IPS-NIHi7 (cell line): ENCODE measurements around the gene GDF7.
A peak's percentile ranks its signal among the peaks of the same experiment; 100 is the strongest.

Experiments used
- DNase-seq: peaks from one replicate; pipeline ENCODE4 v3.0.0; 2012; ENCODE audit warnings: mixed read lengths; ENCODE audit errors: extremely low spot score

GDF7 gene

DNA sequence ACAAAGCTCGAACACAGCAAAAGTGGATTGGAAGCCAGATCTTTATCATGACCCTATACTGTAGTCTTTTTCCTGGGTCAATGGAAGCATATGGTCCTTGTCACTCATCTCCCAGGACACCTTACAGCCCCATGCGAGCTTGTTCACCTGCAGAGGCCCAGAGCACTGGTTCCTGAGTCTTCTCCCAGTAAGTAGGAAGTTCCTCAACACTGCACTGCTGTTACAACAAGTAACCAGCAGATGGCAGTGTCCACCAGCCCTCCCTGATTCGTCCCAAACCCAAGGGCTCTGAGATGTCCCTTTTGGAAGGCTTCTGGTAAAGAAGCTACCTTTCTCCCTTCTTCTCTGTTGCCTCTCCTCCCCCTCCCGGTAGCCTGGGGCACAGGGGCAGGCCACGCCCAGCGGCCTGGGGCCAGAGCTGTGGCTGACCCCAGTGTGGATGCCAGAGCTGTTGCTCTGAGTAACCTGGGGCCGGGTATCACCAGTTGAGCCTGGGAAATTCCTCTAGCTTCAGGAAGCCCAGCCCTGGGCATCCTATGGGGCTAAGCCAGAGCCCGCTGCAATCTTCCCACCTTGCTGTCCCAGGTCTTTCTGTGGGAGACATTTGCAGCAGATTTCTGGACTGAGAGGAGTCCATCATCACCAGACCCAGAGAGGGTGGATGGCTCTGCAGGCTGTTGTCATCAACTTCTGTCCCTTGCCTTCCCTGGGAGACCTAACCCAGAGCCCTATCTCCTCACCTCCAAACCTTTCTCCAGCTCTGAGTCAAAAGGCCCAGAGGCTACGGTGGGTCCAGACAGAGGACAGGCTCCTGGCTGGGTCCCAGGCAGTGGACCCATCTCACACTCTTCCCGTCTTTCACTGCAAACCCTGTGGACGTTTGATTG is 5.3 kb upstream of the GDF7 start:
- peak; percentile 76 for DNase-seq

DNA sequence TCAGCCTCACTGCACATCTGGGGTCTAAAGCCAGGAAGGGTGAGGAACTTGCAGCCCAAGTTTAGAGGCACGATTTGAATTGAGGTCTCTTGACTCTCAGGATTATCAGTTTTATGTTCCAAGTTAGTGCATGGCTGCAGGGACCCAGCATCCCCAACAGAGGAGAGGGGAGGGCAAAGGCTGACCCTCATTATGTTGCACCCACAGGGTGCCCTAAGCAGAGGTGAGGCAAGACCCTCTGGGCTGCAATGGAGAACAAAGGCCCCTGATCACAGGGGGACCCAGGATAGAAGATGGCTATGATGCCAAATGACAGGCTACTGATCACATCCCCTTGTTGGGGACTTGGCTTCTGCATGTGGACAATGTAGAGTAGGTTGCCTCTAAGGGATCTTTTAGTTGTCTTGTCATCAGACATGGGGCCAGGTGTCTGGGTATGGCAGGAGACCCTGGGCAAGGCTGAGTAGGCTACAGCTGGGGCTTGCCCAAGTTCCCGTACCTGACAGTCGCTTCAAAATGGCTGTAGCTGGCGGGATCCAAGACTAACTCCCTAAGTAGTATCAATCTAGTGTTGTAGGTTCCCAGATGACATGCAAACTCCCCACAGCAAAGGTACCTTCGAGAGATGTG is 4.5 kb upstream of the GDF7 start:
- DNase-seq = no peak

DNA sequence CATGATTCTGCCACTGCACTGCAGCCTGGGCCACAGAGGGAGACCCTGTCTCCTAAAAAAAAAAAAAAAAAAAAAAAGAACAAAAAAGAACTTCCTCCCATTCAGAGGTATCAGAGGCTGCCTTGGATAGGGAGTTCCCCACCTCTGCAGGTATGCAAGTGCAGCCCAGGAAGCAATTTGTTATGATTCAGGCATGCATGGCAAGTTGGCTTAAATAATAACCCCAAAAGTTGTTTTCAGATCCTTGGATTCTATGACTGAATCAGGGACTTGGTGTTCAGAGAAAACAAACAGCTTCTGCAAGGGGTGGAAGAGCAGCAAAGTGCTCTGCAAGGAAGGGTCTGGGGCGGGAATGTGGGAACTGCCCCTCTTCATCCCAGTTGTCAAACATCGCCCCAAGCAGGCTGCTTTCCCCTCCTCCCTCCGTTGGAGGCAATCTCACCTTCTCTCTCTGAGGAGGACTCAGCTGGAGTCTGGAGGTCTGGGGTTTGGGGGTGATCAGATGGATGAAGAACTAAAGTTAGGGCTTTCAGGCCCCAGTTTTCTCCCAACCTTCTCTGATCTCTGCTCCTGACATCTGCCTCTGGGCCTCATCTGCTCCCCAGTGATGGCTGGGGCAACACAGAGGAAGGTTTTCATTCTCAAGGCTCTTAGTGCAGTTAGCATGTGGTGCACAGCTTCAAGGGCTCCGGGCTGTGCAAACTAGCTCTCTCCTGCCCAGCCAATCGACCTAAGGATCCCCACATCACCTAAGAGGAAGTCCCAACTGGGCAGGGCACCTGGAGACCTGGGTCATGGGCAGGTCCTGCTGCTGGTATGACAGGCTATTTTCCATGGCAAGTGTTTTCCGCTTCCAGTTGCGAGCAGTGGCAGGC is 3.5 kb upstream of the GDF7 start:
- no peak for DNase-seq

DNA sequence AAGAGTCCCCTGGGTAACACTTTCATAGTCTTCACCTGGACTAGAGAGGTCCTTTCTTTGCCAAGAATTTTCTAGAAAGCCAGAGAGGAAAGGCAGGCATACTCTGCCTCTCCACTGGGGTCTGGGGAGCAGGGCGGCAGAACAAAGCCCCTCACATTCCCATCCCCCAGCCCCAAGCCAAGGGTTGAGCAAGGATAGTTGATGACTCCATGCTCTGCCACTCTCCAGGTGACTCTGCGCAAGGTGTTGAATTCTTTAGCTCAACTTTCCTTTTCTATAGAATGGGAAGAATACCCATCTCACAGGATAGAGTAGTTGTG is 2.9 kb upstream of the GDF7 start:
- DNase-seq = no peak

DNA sequence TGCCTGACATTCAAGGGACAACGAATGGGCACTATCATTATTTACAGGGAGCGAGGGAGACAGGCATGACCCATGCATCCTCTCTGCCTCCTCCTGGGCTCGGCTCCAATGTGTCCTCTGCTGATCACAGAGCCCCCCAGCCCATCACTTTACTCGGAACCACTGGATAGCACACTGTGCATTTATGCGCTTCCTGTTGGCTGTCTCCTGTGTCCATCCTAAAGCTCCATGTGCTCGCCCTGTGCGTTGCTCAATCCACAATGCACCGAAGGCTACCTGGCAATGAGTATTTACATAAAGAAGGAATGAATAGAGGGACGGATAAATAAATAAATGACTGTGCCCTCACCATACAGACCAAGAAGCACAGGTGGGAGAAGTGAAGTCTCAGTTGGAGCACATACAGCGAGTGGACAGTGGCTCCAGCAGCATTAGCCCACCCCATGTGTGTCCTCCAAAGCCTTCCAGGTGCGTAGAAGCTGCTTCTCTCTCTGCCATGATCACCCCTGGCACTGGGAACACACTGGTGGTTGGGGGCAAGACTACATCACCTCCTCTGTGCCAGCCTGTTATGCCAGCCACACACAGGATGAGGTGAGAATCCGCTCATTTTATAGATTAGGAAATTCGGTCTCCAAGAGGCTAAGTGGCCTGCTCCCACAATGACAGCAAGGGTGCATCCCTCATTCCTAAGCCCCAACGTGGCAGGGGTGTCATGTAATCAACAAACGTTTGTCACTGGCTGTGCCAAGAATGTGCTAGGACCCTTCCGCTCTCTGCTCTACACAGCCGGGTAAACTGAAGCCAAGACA is 2.3 kb upstream of the GDF7 start:
- no peak for DNase-seq

DNA sequence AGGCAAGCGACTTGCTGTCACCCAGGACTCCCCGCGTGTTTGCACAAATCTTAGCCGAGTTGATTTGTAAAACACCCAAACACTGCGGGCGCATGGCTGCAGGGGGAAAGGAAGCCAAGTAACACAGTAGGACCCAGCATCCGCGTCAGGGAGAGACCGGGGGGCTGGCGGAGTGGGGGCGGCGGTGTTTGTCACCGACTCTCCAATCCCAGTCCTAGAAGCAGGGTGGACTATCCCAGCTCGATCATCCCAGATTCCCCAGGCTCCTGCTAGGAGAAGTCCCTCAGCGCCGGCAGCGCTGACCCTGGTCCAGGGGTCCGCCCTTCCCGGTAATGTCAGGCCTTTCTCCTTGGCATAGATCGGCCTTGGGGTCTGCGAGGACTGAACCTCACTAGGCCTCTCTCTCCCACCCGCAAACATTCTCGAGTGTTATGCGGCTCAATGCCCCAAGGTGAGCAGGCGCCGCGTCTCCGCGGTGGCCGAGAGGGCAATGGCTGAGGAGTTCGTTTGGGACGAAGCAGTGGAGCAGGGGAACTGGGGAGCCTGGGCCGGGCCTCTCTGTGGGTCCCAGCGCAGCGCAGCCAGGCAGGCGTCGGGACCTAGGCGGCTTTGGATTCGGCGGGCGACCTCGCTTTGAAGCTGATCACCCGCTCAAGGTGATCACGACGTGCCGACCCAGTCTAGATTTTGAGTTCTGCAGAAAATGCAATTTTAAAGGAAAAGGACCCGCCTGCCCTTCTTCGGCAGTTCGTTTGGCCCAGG is 1.5 kb upstream of the GDF7 start:
- DNase-seq = peak; percentile 33

DNA sequence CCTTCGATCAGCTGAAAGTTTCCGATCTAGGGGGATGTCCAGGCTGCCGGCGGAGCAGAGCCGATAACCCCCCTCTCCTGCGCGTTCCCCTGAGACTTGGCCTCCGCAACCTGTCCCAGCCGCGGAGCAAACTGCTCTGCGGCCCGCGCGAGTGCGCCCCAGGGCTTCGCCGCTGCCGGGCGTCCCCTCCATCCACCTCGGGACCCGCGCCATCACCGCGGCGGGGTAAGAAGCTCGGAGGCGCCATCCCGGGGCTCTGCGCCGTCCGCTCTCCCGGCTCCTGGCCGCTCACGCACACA is 990 bp upstream of the GDF7 start:
- no peak for DNase-seq

DNA sequence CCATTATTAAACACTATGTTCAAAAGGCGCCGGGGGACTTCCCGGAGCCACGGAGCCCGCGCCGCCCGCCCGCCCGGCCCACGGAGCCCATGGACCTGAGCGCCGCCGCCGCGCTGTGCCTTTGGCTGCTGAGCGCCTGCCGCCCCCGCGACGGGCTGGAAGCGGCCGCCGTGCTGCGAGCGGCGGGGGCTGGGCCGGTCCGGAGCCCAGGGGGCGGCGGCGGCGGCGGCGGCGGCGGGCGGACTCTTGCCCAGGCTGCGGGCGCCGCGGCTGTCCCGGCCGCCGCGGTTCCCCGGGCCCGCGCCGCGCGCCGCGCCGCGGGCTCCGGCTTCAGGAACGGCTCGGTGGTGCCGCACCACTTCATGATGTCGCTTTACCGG is 197 bp downstream of the GDF7 start:
- DNase-seq = peak; percentile 44

DNA sequence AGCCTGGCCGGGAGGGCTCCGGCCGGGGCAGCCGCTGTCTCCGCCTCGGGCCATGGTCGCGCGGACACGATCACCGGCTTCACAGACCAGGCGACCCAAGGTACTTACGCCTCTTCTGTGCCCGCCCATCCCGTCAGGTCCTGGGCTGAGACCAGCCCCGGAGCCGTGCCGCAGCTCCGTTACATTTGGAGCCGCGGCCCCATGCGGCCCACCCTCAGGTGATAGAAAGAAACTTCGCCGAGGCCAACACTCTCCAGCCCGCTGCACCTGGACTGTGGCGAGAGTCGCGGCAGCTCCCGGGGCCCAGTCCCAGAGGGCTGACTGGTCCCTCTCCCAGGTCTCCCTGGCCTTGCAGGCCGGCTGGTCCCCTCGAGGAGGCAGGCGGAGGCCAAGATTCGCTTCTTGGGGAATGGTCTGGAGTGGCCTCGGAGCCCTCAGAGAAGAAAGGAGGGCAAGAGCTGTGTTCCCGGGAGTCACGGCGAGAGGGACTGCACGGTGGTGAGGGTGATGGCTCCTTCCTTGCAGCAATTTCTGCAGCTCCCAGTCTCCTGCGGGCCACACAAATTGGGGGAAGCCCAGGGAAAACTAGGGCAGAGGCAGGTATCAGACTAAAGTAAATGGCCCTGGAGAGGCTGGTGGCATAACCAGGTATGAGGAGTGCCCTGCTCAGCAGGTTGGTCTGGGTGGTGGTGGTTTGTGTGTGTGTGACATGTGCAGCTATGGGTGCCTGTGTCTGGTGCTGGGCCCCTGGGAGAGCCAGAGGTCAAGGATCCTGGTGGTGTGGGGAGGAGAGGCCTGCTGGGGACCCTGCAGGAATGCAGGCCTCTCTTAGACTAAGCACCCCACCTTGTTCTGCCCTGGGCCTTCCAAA is 822 bp downstream of the GDF7 start:
- DNase-seq = no peak

DNA sequence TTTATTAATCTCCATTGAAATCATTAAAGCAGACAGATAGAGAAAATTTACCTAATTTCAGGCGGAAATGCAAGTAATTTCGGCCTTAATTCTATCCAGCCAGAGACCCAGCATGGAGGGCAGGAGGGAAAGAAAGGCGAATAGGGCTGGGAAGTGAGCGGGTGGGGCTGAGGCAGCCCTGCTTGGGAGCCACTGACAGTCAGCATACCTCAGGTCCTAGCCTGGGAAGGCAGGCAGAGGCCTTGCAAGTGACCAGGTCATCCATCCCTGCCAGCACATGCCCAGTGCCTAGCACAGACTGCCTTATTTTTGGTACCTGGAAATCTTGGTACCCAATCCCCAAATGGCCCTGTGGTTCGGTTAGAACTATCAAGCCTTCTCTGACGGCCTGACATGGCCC is 1.5 kb downstream of the GDF7 start:
- DNase-seq = no peak

DNA sequence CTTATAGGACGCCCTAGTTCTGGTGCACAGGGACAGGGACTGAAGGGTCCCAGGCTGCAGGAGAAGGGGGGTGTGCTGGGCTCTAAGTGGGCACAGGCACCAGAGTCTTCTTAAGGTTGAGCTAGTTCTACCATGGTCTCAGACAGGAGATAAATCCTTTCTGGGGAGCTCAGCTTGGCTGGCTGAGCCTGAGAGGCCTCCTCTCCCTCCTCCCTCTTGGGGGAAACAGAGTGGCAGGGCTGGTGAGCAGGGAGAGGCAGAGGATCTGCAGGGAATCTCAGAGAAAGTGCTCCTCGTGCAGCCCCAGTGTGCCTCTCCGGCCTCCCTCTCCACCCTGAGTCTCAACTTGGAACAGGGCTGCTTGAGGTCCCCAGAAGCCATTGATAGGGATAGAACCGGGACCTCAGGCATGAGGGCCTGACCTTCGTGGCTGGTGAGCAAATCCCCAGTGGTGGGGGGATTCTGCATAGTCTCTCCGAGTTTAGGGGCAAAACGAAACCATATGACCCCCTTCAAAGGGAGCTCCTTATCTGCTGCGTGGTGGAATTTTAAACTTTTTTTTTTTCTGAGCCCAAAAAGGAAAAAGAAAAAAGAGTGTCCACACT is 2.0 kb downstream of the GDF7 start:
- no peak for DNase-seq

DNA sequence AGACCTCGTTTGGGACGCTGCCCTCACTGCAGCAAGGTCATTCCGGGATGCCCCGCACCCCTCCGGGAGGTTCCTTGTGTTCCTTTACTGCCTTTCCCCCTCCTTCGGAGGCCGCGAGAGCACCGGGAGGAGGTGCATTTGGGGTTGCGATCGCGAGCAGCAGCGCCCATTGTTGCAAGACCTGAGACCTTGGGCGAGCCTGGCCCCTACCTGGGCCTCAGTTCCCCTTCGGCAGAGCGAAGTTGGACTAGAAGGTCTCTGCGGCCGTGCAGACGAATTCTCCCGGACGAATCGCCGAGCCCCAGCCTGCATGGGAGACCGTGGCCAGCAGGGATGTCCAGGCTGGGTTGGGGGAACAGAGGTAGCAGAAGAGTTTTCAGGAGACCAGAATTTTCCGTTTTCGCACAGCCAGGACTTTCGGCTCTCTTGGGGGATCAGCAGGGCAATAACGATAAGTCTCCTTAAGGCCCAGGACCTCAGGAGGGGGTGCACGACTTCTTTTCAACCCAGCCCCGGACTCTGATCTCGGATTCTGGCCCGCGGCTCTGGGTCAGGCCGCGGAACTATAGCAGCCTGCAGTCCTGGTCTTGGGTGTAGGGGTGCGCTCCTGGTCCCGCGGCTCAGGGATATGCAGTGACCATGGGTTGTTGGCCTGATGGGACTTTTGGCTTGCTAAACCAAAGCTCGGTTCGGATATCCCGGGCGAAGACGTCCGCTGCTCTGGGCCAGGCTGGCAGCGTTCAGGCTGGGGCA is 2.8 kb downstream of the GDF7 start:
- DNase-seq = peak; percentile 26

DNA sequence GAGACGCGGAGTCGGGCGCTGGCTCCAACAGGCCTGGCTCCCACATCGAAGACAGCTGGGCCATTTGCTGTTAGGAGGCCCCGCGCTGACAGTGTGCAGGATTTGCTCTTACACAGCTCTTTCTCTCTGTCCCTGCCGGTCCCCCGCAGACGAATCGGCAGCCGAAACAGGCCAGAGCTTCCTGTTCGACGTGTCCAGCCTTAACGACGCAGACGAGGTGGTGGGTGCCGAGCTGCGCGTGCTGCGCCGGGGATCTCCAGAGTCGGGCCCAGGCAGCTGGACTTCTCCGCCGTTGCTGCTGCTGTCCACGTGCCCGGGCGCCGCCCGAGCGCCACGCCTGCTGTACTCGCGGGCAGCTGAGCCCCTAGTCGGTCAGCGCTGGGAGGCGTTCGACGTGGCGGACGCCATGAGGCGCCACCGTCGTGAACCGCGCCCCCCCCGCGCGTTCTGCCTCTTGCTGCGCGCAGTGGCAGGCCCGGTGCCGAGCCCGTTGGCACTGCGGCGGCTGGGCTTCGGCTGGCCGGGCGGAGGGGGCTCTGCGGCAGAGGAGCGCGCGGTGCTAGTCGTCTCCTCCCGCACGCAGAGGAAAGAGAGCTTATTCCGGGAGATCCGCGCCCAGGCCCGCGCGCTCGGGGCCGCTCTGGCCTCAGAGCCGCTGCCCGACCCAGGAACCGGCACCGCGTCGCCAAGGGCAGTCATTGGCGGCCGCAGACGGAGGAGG is 3.5 kb downstream of the GDF7 start:
- no peak for DNase-seq

DNA sequence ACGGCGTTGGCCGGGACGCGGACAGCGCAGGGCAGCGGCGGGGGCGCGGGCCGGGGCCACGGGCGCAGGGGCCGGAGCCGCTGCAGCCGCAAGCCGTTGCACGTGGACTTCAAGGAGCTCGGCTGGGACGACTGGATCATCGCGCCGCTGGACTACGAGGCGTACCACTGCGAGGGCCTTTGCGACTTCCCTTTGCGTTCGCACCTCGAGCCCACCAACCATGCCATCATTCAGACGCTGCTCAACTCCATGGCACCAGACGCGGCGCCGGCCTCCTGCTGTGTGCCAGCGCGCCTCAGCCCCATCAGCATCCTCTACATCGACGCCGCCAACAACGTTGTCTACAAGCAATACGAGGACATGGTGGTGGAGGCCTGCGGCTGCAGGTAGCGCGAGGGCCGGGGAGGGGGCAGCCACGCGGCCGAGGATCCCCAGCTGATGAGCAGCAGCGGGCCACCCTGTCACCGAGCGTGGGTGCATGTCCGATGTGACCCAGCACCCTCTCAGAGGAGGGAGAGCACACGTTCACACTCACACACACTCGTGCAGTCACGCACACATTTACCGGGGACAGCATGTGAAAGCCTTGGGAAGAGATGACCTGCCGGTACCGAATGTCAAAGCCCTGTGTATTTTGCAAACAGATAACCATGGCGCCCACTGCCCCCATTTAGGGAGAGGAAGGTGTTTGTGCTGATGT is 4.2 kb downstream of the GDF7 start:
- no peak for DNase-seq

DNA sequence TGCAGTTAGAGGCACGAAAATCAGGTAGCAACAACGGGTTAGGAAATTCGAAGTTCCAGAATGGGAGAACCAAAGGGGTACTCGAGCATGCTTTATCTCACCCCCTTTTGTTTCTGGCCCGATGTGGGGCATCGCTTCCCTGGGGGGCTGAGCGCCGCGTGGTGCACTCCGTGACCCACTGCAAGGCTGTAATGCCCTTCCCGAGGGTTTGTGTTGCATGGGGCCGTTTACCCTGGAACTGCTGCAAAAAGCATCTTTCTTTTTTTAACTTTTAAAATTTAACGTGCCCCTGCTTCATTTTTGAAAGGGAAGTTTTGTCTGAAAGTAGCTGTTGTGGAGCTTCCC is 4.8 kb downstream of the GDF7 start:
- DNase-seq = no peak

DNA sequence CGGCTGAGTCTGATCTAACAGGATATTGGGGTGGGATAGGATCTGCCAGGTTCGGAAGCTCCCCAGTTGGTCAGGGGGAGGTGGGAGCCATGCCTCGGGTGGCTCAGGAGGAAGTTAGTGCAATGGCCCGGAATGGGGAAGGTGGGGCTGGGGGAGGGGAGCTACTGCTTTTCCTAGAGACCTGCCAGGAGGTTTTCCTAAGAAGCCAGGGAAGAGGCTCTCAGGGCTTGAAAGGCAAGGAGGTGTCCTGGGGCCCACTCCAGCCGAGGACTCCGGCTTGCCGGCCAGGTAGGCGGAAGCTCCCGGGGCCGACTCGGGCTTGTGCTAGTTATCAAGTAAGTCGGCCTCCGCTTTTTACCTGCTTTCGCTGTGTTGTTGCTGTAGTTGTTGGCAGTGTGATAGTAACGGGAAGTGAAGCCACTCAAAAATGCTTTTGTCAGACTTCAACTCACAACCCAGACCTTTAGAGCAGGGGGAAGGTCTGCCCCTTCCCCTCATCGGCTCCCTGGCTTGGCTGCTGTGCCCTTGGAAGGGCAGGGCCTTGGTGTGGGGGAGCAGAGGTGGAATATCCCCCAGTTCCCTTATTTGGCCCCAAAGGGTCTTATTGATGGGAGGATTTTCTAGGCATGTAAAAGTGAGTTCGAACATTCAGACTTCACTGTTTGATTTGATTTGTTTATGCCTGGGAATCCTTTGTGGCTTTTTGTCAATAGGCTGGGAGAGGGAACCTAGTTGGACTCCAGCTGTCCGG is 5.4 kb downstream of the GDF7 start:
- DNase-seq = peak; percentile 77

DNA sequence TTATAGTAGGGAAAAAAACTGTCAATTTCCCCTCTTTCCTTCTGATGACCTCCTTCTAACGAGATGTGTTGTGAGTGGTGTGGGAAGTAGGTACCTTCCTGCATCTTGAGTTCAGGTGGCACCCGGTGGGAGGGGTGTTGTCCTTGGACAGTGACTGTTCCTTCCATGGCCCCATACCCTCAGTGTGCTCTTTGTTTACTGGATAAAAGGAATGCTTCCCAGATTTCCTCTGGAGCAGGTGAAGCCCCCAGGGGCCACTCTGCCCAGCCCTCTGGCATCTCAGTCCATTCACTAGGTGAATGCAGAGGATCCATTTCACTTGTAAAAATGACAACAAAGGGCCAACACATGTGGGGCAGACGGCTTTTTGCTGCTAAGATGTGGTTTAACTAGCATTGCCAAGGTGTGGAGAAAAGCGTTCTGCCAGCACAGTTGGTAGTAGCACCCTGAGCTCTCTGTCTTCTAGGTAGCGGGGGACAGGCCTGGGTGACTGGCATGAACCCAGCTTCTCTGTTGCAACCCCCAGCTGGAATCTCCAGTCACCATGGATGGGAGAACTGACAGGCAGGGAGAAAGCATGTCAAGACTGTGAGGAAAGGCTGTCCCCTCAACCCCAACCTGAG is 6.9 kb downstream of the GDF7 start:
- DNase-seq = no peak
